GM23338 (cell line): ENCODE data around the gene STARD13.

Experiments used
- CREB1 ChIP-seq: fragments of 250-450 bp; sonication (Bioruptor Pico); IDR thresholded peaks from 2 replicates; pipeline ENCODE4 v1.5.0; 2020; ENCODE audit warnings: low read depth, mild to moderate bottlenecking, moderate library complexity
- EZH2 ChIP-seq: fragments of 200-600 bp; sonication (generic); IDR thresholded peaks from one replicate; pipeline ENCODE4 v1.8.0; 2017; ENCODE audit warnings: antibody characterized with exemption, mild to moderate bottlenecking, low read depth; ENCODE audit not compliant: unreplicated experiment
- EZH2phosphoT487 ChIP-seq: fragments of 200-600 bp; sonication (generic); IDR thresholded peaks from one replicate; pipeline ENCODE4 v1.8.1; 2018; ENCODE audit warnings: antibody characterized with exemption; ENCODE audit not compliant: unreplicated experiment
- JUNB ChIP-seq: IDR thresholded peaks from one replicate; pipeline ENCODE4 v1.6.1; 2016; ENCODE audit warnings: antibody characterized with exemption; ENCODE audit not compliant: unreplicated experiment
- POLR2AphosphoS5 ChIP-seq: IDR thresholded peaks from 2 replicates; pipeline ENCODE4 v1.6.1; 2016; ENCODE audit warnings: antibody characterized with exemption, low read depth
- REST ChIP-seq: IDR thresholded peaks from one replicate; pipeline ENCODE4 v1.6.1; 2018; ENCODE audit warnings: antibody characterized with exemption; ENCODE audit not compliant: unreplicated experiment
- STAT1 ChIP-seq: IDR thresholded peaks from one replicate; pipeline ENCODE4 v1.6.1; 2016; ENCODE audit warnings: antibody characterized with exemption; ENCODE audit not compliant: unreplicated experiment
- ZNF114 ChIP-seq: fragments of 250-450 bp; sonication (Bioruptor Pico); IDR thresholded peaks from 2 replicates; pipeline ENCODE4 v1.5.0; 2020; ENCODE audit warnings: mild to moderate bottlenecking, moderate library complexity
- TF ChIP-seq, protein P1 (sequence below): fragments of 250-450 bp; sonication (Bioruptor Pico); IDR thresholded peaks from 2 replicates; pipeline ENCODE4 v1.5.0; 2020; ENCODE audit warnings: mild to moderate bottlenecking, moderate library complexity
- TF ChIP-seq, protein P2 (sequence below), 2 experiments: fragments of 200-600 bp in 1 of 2; sonication (generic) in 1 of 2; conservative IDR thresholded peaks; 2 replicates each; pipeline versions ENCODE4 v1.5.1 to v1.6.1; 2016 to 2017; ENCODE audit warnings: antibody characterized with exemption in 2 of 2, low read depth in 2 of 2, mild to moderate bottlenecking in 2 of 2, moderate library complexity in 1 of 2

GRCh38 chr13:33283195-33283911 lies 2.2 kb downstream of the STARD13 start:
- TF ChIP-seq EZH2phosphoT487 (no peak), POLR2AphosphoS5 (no peak), EZH2 (no peak), JUNB (no peak), CREB1 (CRISPR knock-in tag) (no peak), REST (no peak), STAT1 (no peak), ZNF114 (CRISPR knock-in tag) (no peak)
- TF ChIP-seq, protein P1, sequence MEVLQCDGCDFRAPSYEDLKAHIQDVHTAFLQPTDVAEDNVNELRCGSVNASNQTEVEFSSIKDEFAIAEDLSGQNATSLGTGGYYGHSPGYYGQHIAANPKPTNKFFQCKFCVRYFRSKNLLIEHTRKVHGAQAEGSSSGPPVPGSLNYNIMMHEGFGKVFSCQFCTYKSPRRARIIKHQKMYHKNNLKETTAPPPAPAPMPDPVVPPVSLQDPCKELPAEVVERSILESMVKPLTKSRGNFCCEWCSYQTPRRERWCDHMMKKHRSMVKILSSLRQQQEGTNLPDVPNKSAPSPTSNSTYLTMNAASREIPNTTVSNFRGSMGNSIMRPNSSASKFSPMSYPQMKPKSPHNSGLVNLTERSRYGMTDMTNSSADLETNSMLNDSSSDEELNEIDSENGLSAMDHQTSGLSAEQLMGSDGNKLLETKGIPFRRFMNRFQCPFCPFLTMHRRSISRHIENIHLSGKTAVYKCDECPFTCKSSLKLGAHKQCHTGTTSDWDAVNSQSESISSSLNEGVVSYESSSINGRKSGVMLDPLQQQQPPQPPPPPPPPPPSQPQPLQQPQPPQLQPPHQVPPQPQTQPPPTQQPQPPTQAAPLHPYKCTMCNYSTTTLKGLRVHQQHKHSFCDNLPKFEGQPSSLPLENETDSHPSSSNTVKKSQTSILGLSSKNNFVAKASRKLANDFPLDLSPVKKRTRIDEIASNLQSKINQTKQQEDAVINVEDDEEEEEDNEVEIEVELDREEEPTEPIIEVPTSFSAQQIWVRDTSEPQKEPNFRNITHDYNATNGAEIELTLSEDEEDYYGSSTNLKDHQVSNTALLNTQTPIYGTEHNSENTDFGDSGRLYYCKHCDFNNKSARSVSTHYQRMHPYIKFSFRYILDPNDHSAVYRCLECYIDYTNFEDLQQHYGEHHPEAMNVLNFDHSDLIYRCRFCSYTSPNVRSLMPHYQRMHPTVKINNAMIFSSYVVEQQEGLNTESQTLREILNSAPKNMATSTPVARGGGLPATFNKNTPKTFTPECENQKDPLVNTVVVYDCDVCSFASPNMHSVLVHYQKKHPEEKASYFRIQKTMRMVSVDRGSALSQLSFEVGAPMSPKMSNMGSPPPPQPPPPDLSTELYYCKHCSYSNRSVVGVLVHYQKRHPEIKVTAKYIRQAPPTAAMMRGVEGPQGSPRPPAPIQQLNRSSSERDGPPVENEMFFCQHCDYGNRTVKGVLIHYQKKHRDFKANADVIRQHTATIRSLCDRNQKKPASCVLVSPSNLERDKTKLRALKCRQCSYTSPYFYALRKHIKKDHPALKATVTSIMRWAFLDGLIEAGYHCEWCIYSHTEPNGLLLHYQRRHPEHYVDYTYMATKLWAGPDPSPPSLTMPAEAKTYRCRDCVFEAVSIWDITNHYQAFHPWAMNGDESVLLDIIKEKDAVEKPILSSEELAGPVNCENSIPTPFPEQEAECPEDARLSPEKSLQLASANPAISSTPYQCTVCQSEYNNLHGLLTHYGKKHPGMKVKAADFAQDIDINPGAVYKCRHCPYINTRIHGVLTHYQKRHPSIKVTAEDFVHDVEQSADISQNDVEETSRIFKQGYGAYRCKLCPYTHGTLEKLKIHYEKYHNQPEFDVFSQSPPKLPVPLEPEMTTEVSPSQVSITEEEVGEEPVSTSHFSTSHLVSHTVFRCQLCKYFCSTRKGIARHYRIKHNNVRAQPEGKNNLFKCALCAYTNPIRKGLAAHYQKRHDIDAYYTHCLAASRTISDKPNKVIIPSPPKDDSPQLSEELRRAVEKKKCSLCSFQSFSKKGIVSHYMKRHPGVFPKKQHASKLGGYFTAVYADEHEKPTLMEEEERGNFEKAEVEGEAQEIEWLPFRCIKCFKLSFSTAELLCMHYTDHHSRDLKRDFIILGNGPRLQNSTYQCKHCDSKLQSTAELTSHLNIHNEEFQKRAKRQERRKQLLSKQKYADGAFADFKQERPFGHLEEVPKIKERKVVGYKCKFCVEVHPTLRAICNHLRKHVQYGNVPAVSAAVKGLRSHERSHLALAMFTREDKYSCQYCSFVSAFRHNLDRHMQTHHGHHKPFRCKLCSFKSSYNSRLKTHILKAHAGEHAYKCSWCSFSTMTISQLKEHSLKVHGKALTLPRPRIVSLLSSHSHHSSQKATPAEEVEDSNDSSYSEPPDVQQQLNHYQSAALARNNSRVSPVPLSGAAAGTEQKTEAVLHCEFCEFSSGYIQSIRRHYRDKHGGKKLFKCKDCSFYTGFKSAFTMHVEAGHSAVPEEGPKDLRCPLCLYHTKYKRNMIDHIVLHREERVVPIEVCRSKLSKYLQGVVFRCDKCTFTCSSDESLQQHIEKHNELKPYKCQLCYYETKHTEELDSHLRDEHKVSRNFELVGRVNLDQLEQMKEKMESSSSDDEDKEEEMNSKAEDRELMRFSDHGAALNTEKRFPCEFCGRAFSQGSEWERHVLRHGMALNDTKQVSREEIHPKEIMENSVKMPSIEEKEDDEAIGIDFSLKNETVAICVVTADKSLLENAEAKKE (CRISPR knock-in tag): no peak
- TF ChIP-seq, protein P2, sequence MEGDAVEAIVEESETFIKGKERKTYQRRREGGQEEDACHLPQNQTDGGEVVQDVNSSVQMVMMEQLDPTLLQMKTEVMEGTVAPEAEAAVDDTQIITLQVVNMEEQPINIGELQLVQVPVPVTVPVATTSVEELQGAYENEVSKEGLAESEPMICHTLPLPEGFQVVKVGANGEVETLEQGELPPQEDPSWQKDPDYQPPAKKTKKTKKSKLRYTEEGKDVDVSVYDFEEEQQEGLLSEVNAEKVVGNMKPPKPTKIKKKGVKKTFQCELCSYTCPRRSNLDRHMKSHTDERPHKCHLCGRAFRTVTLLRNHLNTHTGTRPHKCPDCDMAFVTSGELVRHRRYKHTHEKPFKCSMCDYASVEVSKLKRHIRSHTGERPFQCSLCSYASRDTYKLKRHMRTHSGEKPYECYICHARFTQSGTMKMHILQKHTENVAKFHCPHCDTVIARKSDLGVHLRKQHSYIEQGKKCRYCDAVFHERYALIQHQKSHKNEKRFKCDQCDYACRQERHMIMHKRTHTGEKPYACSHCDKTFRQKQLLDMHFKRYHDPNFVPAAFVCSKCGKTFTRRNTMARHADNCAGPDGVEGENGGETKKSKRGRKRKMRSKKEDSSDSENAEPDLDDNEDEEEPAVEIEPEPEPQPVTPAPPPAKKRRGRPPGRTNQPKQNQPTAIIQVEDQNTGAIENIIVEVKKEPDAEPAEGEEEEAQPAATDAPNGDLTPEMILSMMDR (conservative IDR thresholded peaks at IDR 0.05; ENCODE audit: low read depth in 2 of 2): no peak
